BE2C (cell line): Measurements from ENCODE around the gene FOXM1.

Experiments
- DNase-seq: peaks from one replicate; pipeline ENCODE4 v3.0.0-alpha.2; 2020
- H3K27me3 ChIP-seq: fragments of 250-450 bp; sonication (Bioruptor Pico); 2 replicates; pipeline ENCODE4 v1.5.1; 2020; ENCODE audit warnings: mild to moderate bottlenecking
- H3K36me3 ChIP-seq: fragments of 250-450 bp; sonication (Bioruptor Pico); 2 replicates; pipeline ENCODE4 v1.5.1; 2020; ENCODE audit warnings: mild to moderate bottlenecking
- H3K4me1 ChIP-seq: fragments of 250-450 bp; sonication (Bioruptor Pico); 2 replicates; pipeline ENCODE4 v1.5.1; 2020
- H3K4me3 ChIP-seq: 2 replicates; pipeline ENCODE4 v1.5.1; 2011; ENCODE audit warnings: low read depth, low read length
- H3K9me3 ChIP-seq: fragments of 250-450 bp; sonication (Bioruptor Pico); 2 replicates; pipeline ENCODE4 v1.5.1; 2020
- TF ChIP-seq, protein P1 (sequence below): IDR thresholded peaks from 2 replicates; pipeline ENCODE4 v1.5.1; 2012; ENCODE audit warnings: mild to moderate bottlenecking, low read depth, low read length

The FOXM1 gene

DNA sequence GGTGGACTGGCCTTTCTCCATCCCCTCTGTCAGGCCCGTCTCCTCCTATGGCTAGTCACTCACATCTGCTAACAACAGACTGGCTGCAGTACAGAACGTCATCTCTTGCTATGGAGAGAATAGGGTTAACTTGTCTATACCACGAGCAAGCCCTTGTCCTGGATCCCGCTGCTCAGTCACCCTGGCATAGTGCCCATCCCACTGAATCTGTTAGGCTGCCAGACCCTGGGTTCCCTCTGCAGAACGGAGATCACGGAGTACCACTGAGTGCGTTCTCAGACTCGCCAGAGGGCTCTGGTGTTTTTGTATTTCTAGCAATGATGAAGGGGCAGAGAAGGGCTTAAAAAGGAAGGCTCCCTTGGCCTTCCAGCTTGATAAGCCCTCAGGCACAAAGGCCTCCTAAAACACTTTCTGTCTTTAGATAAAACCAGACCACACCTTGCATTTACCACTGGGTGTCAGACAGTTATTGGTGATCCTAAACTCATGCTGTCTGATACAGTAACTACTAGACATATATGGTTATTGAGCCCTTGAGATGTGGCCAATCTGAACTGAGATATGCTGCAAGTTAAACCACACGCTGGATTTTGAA, 35.8 kb downstream of the FOXM1 start:
- H3K4me3 ChIP-seq: no peak overlapping the region
- DNase-seq: peak; percentile 79
- TF ChIP-seq, protein P1, sequence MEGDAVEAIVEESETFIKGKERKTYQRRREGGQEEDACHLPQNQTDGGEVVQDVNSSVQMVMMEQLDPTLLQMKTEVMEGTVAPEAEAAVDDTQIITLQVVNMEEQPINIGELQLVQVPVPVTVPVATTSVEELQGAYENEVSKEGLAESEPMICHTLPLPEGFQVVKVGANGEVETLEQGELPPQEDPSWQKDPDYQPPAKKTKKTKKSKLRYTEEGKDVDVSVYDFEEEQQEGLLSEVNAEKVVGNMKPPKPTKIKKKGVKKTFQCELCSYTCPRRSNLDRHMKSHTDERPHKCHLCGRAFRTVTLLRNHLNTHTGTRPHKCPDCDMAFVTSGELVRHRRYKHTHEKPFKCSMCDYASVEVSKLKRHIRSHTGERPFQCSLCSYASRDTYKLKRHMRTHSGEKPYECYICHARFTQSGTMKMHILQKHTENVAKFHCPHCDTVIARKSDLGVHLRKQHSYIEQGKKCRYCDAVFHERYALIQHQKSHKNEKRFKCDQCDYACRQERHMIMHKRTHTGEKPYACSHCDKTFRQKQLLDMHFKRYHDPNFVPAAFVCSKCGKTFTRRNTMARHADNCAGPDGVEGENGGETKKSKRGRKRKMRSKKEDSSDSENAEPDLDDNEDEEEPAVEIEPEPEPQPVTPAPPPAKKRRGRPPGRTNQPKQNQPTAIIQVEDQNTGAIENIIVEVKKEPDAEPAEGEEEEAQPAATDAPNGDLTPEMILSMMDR: no peak

GRCh38 chr12:2836574-2836973, 40.4 kb downstream of the FOXM1 start:
- DNase-seq: no peak
- Histone ChIP-seq H3K27me3 (no peaks in the 10 kb centered on the region), H3K4me3 (no peak overlapping the region), H3K9me3 (no peaks in the 10 kb centered on the region), H3K4me1 (peaks cover 17% of the 10 kb centered on the region), H3K36me3 (no peaks in the 10 kb centered on the region)
- TF ChIP-seq, protein P1: no peak

More for the DNA sequence above, 35.8 kb downstream of the FOXM1 start:
- H3K27me3 ChIP-seq: no peaks in the 10 kb centered on the region
- no peaks in the 10 kb centered on the region for H3K9me3 ChIP-seq
- peaks cover 8% of the 10 kb centered on the region for H3K4me1 ChIP-seq
- no peaks in the 10 kb centered on the region for H3K36me3 ChIP-seq

GRCh38 chr12:2835691-2836403, 41.1 kb downstream of the FOXM1 start:
- Histone ChIP-seq H3K9me3 (no peaks in the 10 kb centered on the region), H3K27me3 (no peaks in the 10 kb centered on the region), H3K36me3 (no peaks in the 10 kb centered on the region), H3K4me1 (peaks cover 11% of the 10 kb centered on the region), H3K4me3 (no peak overlapping the region)
- no peak for DNase-seq
- TF ChIP-seq, protein P1: no peak

DNA sequence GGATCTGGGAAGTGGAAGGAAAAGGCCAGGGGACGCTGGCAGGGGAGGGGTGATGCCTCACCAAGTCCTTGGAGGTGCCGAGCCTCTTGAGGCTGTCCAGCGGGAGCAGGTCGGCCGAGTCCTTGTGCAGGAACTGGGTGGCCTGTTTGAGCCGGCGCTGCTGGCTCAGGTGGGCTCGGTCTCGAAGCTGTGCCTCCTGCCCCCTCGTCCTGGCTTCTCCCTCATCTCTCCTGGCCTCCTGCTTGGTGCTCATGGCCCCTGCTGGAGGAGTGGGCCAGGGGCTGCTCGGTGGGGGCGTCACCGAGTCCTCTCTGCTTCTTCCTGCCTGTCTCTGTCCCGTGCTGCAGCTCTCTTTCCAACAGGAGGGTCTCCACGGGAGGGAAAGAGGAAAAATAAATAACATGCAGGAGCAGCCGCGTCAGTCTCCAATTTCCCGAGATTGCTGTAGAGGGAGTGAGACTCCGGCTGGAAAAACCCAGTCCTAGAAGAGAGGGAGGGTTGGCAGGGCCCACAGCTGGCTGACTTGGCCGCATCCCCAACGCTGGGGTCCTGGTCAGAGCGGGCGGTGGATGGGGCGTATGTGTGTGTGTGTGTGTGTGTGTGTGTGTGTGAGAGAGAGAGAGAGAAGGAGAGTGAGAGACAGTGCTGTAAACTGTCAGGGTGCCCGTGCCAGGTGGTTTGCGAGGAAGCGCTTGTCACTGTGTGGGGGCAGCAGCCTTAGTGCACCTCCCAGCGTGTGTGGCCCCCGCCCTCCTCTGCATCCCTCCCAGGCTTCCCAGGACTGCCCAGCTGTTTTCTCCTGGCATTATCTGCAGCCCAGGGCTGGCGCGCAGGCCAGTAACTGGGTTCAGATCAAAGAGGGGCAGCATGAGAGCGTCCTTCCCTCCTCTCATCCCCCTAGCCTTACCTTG, 42.1 kb downstream of the FOXM1 start, which contains the start of gene NRIP2:
NRIP2 (minus strand) TSS at position 455 of the 911 bp plus-strand sequence; CDS start at position 403, 52 bp downstream.
- Histone ChIP-seq H3K27me3 (no peaks in the 10 kb centered on the region), H3K36me3 (no peaks in the 10 kb centered on the region), H3K4me1 (peaks cover 11% of the 10 kb centered on the region), H3K4me3 (peak within 1 kb of the TSS; percentile 22), H3K9me3 (no peaks in the 10 kb centered on the region)
- DNase-seq: peak; percentile 77
- TF ChIP-seq, protein P1: peak; percentile 12; the same call in 1 of the 2 replicates

- Histone ChIP-seq H3K36me3 (no peaks in the 10 kb centered on the region; the same call in none of the 2 replicates), H3K4me1 (peaks cover 11% of the 10 kb centered on the region)
Observed at GRCh38 chr12:2833810-2834209, 43.2 kb downstream of the FOXM1 start.

More at GRCh38 chr12:2833810-2834209, 43.2 kb downstream of the FOXM1 start:
- H3K9me3 ChIP-seq: no peaks in the 10 kb centered on the region
- no peak for DNase-seq
- no peak overlapping the region for H3K4me3 ChIP-seq
- TF ChIP-seq, protein P1: no peak
- H3K27me3 ChIP-seq: no peaks in the 10 kb centered on the region
